NCI-H146 treated with DMSO at 0.1 percent for 48 hours (cell line): ENCODE measurements around the gene NLGN1.
A peak's percentile ranks its signal among the peaks of the same experiment; 100 is the strongest.
"Not testable (repeated sequence)": the region's sequence is repeated elsewhere in the genome, so short reads cannot be mapped to it uniquely, and the experiment has no call there.

Experiments used
- DNase-seq: peaks from one replicate; lab custom pipeline; 2025; ENCODE audit not compliant: unreplicated experiment; lab: John Stamatoyannopoulos, UW

The NLGN1 gene

DNA sequence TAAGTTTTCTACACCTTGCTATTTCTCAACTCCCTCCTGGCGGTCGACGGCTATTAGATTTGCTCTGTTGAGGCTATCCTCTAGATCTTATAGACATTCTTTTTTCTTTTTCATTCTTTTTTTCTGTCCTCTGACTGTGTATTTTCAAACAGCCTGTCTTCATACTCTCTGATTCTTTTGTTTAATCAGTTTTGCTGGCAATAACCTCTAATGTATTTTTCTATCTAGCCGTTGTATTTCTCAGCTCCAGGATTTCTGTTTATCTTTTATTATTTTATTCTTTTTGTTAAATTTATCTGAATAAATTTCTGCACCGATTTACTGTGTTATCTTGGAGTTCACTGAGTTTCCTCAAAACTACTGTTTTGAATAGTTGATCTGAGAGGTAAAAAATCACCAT is 31.5 kb downstream of the NLGN1 start:
- DNase-seq, result no peak

DNA sequence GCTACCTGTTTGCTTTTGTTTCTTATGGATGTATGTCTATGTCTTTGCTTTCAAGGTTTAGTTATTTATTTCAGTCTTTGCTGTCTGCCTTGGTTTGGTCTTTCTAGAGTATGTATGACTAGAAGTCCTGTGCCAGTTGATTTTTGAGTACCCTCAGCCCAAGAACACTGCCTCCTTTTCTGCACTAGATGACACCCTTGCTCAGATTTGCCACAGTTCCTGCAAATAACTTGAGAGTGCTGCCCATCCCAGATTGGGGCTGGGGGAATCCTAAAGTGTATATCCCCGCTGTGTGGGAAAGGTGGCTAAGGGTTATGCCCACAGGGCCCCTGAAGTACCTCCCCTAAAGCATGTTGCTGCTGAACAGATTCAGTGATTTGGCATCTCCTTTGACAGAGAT is 32.0 kb downstream of the NLGN1 start:
- DNase-seq, result no peak

DNA sequence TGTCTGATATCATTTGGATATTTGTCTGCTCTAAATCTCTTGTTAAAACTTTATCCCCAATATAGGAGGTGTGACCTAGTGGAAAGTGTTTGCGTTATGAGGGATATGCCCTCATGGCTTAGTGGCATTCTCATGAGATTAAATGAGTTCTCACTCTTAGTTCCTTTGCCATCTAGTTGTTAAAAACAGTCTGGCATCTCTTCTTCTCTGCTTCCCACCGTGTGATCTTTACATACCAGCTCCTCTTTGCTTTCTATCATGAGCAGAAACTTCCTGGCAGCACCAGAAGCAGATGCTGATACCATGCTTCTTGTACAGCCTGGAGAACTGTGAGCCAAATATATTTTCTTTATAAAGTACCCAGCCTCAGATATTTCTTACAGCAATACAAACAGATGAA is 33.0 kb downstream of the NLGN1 start:
- DNase-seq, result no peak

DNA sequence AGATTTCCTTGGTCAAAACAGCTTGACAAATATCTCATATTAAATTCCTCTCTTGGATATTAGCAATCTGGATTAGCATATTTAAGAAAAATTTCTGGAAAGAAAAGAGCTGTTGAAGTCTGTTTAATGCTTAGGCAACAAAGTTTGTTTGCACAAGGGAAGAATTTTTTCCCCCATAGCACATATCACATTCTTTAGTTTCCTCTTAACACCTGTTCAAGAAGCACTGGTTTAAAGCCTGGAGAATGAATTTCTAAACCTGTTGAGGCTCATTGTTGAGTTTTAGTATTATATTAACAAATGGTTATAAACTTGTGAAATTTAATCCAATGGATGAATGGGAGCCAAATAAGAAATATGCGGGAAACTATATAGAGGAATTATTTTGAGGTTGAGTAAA is 41.5 kb downstream of the NLGN1 start:
- no peak for DNase-seq

DNA sequence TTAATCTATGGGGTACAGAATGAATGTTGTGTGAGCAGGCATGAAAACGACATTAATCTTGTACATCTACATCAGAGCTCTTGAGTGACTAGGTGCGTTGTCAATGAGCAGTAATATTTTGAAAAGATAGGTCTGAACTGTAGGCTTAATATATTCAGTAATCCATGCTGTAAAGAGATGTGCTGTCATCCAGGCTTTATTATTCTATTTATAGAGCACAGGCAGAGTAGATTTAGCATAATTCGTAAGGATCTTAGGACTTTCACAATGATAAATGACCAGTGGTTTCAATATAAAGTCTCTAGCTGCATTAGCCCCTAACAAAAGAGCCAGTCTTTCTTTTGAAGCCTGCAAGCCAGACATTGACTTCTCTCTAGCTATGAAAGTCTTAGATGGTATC is 43.0 kb downstream of the NLGN1 start:
- DNase-seq, result no peak

DNA sequence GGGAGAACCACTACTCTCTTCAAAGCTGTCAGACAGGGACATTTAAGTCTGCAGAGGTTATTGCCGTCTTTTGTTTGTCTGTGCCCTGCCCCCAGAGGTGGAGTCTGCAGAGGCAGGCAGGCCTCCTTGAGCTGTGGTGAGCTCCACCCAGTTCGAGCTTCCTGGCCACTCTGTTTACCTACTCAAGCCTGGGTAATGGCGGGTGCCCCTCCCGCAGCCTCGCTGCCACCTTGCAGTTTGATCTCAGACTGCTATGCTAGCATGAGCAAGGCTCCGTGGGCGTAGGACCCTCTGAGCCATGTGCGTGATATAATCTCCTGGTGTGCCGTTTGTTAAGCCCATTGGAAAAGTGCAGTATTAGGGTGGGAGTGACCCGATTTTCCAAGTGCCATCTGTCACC is 54.0 kb downstream of the NLGN1 start:
- DNase-seq, result not testable (repeated sequence)

DNA sequence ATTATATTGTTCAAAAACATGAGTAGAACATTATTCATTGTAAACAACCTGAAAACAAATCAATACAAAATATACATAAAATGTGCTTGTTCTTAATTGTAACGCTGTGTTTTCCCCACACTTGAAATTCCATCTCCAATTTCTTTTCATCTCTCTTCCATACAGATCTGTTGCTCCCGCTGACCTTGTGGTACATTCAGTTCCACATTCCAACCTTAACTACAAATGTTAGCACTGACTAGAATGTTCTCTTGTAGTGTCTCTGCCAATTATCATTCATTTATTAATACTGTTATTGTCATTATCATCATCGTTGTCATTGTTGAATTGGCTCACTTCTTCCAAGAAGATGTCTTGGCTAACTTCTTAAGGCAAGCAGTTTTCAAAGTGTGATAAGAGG is 65.7 kb downstream of the NLGN1 start:
- no peak for DNase-seq

DNA sequence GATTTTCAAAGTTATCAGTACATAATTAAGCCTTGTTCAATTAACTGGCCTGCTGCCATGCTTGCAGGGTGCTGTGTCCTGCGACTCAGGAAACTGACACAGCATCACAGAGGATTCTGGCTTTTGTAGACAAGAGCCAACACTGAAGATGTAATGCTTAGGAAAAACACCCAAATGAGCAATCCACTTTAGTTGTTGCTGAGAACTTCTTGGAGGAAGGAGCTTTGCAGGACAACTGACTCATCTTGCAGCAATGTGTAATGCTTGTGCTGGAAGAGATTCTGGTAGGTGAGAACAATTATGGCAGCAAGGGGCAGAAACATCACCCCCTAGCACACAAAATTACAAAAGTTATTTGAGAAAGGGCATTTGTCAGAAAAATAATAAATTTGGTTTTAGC is 67.6 kb downstream of the NLGN1 start:
- DNase-seq, result no peak

DNA sequence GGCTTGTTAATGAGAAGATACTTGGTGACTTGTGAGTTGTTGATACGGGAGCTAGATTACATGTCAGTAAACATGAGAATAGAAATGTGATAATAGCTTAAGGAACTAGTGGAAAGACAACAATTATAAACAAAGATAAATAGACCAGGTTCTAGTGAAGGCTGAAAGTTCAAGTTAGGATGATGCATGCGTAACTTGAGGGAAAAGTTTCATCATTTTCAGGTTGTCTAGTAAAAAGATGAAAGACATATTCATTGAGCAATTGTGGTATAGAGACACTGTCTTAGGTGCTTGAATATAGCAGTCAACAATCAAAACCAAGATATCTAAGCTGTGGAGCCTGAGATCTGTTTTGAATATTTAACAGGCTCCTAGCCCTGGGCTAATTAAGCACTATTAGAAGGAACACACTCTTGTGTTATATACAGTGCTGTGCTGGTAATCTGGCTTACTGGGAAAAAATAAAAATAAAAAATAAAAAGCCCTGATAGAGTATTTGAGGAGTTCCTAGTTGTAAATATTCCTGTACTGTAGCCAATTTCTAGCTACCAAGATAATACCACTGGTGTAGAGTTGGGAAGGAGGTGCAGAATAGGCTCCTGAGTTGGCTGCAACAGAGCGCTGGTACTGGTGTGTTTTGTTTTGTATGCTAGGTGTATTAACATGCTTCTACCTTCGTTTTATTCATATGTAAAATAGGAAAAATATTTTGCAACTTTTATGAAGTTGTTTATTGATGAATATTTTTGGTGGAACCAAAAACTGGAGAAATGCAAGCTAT is 68.5 kb downstream of the NLGN1 start:
- no peak for DNase-seq

DNA sequence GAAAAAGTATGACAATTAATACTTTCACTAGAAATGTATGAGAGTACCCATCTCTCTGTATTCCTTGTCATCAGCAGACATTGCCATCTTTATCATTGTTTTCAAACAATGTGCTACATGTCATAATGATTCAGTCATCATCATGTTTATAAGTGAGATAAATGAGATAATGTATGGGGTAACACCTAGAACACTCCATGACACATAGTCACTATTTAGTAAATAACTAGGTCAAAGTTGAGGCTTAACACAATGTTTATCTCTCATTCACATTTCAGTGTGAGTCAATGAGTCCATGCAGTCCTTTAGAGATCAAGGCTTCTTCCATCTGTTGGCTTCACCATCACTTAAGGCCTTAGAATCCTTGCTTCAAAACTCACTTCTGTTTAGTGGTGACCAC is 70.0 kb downstream of the NLGN1 start:
- DNase-seq, result no peak

DNA sequence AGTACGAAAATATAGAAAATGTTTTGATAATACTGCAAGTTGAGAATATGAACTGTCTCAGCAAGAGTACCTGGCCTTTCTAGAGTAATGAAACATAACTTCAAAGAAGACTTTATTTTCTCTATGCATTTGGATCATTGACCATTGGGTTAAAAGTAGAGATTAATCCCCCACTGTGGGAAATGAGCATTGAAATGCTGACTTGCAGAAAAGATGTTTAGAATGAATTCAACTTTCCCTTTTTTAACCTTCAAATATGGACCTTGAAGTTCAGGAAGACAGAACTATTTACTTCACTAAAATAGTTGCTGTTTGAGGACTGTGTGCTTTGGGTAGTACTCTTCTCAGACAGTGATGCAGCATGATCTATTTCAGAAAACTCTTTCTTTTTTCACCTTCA is 75.7 kb downstream of the NLGN1 start:
- DNase-seq, result no peak

DNA sequence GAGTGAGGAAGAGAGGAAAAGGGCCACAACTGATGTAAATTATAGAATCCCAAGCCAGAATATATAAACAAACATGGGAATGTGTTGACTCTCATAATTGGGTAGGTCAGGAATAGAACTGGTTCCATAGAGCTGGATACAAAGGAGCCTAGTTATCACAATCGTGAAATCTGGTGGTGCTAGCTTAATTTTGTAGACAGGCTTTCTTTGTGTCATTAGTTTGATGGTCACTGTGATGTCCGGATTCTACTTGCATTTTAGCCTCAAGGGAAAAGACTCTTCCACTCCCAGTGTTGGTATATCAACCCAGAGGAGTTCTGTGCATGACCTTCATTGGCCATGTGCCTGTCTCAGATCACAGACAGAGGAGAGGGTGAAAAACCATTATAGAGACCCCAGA is 81.8 kb downstream of the NLGN1 start:
- DNase-seq, result no peak

DNA sequence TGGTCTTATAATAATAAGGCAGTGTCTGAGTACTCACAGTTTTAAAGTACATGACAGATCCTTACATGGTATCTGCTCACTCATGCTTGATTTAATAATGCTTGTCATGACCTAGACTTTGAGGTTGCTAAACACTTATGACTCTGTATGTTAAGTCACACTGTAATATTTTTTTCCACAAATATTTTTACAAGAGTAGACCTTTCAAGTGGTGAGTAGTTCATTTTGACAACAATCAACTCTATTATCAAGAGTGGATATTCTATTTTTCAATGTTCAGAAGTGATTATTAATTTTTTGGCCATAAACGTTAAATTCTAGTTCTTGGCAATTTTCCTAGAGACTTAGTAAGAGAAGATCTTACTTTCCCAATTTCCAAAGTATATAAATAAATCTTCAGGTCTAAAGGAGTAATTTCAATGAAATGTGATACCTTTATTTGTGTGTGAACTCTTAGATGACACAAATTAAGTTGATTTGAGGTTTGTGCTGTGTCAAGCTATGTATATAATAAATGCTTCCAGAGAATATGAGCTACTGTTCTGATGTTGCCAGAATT is 104.5 kb downstream of the NLGN1 start:
- no peak for DNase-seq

DNA sequence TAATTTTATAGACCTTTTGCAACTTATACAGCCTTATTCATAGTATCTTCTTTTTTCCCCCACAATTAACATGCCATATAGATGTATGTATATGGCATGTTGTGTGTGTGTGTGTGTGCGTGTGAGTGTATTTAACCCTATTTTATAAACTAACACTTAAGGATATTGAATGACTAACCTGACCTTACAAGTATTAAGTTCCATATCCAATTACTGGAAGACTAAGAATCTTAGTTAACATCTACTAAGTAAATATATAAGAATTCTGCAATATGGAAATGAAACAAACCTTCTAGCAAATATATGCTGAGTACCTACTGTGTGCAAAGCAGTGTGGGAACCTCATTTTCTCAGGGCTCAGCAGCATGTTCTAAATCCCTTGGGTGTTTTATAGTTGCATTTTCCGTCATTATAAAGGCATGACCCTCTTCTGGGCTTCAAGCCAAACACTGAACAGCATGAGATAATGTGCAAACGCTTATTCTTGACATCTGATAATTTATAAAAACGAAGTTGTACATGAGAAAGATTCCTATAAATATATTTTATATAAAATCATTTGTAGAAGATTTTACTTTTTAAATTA is 105.5 kb downstream of the NLGN1 start:
- DNase-seq, result peak; percentile 11

DNA sequence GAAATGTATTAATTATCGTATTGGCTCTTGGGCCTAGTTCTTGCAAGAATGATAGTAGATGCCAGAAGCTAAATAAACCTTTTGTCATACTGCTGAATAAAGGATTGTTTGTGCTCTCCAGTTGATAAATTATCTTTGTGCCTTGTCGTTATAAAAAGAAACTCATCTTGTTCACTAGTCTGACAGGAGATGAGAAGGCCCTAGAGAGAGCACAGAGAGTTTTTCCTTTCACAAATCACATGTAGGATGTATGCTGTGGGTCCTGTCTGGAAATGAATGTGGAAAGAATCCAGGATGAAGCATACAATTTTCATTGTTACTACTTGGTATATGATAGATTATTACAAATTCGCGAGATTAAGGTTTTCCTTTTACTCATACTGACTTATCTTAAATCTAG is 113.0 kb downstream of the NLGN1 start:
- DNase-seq, result no peak

DNA sequence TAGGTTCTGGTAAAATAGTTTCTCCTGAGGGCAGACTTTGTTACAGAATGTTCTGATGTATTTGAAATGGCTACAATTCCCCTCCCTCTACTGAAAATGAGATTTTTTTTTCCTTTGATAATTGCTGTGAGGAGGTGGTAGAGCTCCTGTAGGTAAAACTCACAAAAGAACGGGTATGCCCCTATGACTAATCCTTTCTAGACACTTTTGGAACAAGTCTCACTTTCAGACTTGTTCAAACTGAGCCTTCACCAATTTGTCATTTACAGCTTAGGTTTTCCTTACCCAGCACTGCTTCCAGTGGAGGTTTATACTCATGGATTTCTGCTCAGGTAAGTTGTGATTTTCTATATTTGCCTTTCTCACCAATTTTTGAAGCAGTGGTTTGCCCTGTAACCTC is 115.6 kb downstream of the NLGN1 start:
- DNase-seq, result no peak

DNA sequence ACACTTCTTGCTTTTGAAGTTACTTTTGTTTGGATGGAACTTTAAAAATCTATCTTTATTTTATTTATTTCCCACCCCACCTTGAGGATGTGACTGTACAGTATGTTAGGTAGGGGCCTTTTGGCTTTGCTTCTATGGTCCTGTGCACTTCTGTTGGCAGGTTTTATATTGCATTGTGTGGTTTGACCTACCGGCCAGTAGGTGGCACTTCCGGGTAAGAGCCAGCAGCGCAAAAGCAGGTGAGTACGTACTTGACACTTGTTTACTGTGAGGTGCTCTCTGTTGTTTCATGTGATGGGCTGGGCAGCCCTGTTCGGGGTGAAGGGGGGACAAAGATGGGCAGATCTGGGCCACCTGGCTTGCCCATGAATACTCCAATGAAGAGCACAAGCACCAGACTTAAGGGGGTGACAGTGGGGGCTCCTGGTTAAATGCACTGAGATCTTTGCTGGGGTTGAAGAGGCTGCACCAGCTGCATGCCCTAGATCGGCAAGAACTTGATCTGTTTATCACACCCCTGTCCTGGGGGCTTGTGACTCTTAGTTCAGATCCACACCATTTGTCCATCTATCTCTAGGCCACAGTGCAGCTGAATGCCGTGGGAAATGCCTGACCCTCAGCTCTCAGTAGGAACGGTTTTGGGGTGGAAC is 131.6 kb downstream of the NLGN1 start:
- no peak for DNase-seq

DNA sequence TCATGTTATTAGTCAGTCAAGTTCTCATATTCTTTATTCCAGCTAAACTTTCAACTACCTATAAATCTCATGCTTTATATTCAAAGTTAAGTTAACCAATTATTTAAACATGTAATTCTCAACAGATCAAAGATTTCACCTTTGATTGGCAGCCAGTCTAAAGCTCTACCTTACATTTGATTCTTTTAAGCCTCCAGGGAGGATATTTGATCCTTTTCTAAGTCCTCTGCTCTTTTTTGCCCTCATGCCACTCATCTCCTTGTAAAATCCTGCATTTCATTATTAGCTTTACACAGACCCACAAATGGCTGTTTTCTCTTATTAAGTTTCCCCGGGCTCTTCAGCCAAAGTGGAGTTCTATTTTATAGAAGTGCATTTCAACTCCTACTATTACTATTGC is 134.1 kb downstream of the NLGN1 start:
- no peak for DNase-seq

DNA sequence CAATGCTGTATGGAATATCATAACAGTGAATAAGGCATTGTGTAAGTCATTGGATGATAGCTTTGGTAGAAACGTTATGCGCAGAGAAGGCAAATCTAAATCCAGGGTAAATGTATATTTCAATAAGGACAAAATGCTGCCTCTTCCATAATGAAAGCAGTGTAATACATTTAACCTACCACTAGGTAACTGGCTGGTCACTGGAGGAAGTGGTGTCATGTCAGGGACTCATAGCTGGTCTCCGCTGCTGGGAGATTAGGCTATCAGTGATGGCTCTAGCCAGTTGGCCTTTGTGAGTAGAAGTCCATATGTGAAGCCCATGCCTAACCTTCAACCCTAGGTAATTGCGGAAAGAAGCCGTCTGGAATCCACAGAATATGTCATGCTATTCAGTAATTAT is 140.9 kb downstream of the NLGN1 start:
- no peak for DNase-seq

DNA sequence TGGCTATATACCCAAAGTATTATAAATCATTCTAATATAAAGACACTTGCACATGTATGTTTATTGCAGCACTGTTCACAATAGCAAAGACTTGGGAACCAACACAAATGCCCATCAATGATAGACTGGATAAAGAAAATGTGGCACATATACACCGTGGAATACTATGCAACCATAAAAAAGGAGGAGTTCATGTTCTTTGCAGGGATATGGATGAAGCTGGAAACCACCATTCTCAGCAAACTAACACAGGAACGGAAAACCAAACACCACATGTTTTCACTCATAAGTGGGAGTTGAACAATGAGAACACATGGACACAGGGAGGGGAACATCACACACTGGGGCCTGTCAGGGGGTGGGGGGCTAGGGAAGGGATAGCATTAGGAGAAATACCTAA is 148.0 kb downstream of the NLGN1 start:
- DNase-seq, result not testable (repeated sequence)

DNA sequence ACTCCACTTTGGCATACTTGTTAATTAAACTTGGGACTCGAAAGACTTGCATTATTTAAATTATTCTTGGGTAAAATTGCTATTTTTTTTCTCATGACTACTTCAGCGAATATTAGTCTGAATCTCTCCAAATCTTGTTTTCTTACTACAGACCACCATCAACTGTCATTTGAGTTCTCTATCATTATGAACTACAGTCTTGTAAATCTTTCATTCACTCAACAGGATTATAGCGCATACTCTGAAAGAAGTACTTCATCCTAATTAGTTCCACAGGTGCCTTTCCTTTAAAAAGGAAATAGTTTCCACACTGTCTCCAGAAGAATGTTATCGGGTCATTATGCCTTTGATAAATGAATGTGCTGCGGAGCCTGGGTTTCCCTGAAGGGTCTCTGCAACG is 149.5 kb downstream of the NLGN1 start:
- no peak for DNase-seq

DNA sequence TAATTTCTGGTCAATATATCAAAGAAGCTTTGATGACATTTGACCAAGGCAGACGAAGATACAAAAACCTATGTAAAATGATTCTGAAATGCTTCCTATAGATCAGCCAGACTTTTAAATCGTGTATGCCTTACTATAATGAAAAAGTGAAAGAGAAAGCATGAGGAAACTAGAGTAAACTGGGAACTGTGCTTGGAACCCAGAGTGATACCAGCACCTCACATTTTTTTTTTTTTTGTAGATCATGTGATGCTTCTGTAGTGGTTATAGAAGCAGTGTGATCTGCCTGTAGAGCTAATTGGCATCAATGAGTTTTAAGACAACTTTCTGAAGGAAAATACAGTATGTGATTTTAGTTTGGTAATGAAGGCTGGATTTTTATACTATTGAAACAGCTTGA is 150.7 kb downstream of the NLGN1 start:
- no peak for DNase-seq
